ENCODE measurements around the gene EIF5.

EIF5 gene

GRCh38 chr14:103311171-103311997, 22.7 kb upstream of the EIF5 start:
- no peak for DNase-seq

GRCh38 chr14:103312006-103312635, 21.9 kb upstream of the EIF5 start:
- no peak for DNase-seq

- DNase-seq = no peak
Measured at GRCh38 chr14:103313704-103314103, 20.3 kb upstream of the EIF5 start.

GRCh38 chr14:103314496-103315277, 19.4 kb upstream of the EIF5 start:
- DNase-seq = no peak

- no peak for DNase-seq
Measured at GRCh38 chr14:103315351-103315911, 18.6 kb upstream of the EIF5 start.

- DNase-seq = no peak
Measured at GRCh38 chr14:103315941-103316340, 18.1 kb upstream of the EIF5 start.

GRCh38 chr14:103316721-103317121, 17.3 kb upstream of the EIF5 start:
- DNase-seq = no peak

- no peak for DNase-seq
Measured at GRCh38 chr14:103317251-103317650, 16.8 kb upstream of the EIF5 start.

- no peak for DNase-seq
Measured at GRCh38 chr14:103317976-103318580, 16.0 kb upstream of the EIF5 start.

GRCh38 chr14:103318750-103319419, 15.2 kb upstream of the EIF5 start:
- DNase-seq = no peak

GRCh38 chr14:103319422-103319821, 14.6 kb upstream of the EIF5 start:
- no peak for DNase-seq

- no peak for DNase-seq
Measured at GRCh38 chr14:103326078-103326477, 8.0 kb upstream of the EIF5 start.

GRCh38 chr14:103328941-103329340, 5.1 kb upstream of the EIF5 start:
- no peak for DNase-seq

GRCh38 chr14:103329401-103330347, 4.4 kb upstream of the EIF5 start:
- DNase-seq = no peak

GRCh38 chr14:103330536-103330935, 3.5 kb upstream of the EIF5 start:
- DNase-seq = no peak

- DNase-seq = no peak
Measured at GRCh38 chr14:103332143-103332919, 1.7 kb upstream of the EIF5 start.

GRCh38 chr14:103334644-103335622, 896 bp downstream of the EIF5 start:
- peak; percentile 81 for DNase-seq

- no peak for DNase-seq
Measured at GRCh38 chr14:103336191-103336590, 2.2 kb downstream of the EIF5 start.

- no peak for DNase-seq
Measured at GRCh38 chr14:103337794-103338193, 3.8 kb downstream of the EIF5 start.

Measured in stimulated activated naive CD4-positive, alpha-beta T cell treated with Interleukin-2 at 50 U/mL for 16 hours (primary cell).